ENCODE data around the gene BAG1.

- TF ChIP-seq RAD21 (CRISPR knock-in tag; IDR thresholded peaks at IDR 0.05) = no peak
- no peak for TF ChIP-seq FOXA1 (IDR thresholded peaks at IDR 0.05)
- no peak for TF ChIP-seq FOXA1 (CRISPR knock-in tag; IDR thresholded peaks at IDR 0.05)
- no peak for TF ChIP-seq GLMP (CRISPR knock-in tag; IDR thresholded peaks at IDR 0.05; ENCODE audit: borderline replicate concordance)
- TF ChIP-seq FOXO4 (CRISPR knock-in tag; conservative IDR thresholded peaks at IDR 0.05) = no peak
- TF ChIP-seq HNRNPK (IDR thresholded peaks at IDR 0.05; ENCODE audit: low read depth, low read length, poor library complexity, severe bottlenecking) = no peak
- TF ChIP-seq ATF7 (IDR thresholded peaks at IDR 0.05) = no peak
- TF ChIP-seq ATF7 (CRISPR knock-in tag; IDR thresholded peaks at IDR 0.05) = no peak
- no peak for TF ChIP-seq RCOR2 (CRISPR knock-in tag; IDR thresholded peaks at IDR 0.05)
- TF ChIP-seq ZC3H13 (CRISPR knock-in tag; IDR thresholded peaks at IDR 0.05) = no peak
- TF ChIP-seq, protein P1, sequence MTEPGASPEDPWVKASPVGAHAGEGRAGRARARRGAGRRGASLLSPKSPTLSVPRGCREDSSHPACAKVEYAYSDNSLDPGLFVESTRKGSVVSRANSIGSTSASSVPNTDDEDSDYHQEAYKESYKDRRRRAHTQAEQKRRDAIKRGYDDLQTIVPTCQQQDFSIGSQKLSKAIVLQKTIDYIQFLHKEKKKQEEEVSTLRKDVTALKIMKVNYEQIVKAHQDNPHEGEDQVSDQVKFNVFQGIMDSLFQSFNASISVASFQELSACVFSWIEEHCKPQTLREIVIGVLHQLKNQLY (CRISPR knock-in tag; IDR thresholded peaks at IDR 0.05) = no peak
- TF ChIP-seq SIN3A (IDR thresholded peaks at IDR 0.05; ENCODE audit: borderline replicate concordance, low read depth, low read length) = no peak
- no peak for TF ChIP-seq HOXA7 (CRISPR knock-in tag; IDR thresholded peaks at IDR 0.05)
- TF ChIP-seq ZNF768 (CRISPR knock-in tag; IDR thresholded peaks at IDR 0.05) = no peak
Measured at GRCh38 chr9:33255471-33255870, 9.0 kb downstream of the BAG1 start.

All from HepG2 (cell line).